CMK (cell line): ENCODE results near the gene OSBP2.
"Not testable (repeated sequence)": the region's sequence is repeated elsewhere in the genome, so short reads cannot be mapped to it uniquely, and the experiment has no call there.

ENCODE experiments used
- DNase-seq: peaks from one replicate; pipeline ENCODE4 v3.0.0-alpha.2; 2010; ENCODE audit warnings: low read depth

The OSBP2 gene

DNA sequence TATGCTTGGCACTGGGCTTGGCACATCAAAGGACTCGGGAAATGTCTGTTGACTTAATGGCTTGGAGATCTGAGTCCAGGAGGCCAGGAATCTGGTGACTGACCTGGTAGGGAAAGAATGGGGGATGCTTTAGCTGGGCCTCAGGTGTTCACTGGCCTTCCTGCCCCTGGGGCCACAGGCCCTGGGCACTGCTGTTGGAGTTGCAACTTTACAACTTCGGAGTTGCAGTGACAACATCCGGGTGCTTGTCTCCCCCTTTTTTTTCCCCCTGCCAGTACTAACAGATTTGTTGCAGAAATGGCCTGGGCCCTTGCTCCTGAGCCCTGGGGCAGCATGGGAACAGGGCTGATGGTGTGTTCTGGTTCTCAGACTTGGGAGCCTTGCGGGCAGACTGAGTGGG is 23.8 kb downstream of the OSBP2 start:
- no peak for DNase-seq

DNA sequence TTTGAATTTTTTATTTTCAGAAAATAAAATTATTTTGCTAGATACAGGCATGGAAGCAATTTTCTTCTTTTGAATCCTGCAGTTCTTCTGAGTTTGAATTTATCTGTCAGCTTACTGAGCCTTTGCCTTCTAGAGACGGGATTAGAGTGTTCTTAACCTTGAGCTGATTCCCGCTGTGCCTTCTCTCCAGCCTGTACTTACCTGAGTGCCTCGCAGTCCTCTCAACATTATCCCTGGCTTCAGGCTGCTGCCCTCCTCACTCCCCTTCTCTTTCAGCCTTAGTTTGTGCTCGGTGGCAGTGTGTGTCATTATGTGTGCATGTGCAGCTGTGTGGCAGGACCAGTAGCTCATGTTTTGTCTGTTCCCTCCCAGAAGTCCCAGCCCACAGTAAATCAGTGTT is 24.3 kb downstream of the OSBP2 start:
- no peak for DNase-seq

DNA sequence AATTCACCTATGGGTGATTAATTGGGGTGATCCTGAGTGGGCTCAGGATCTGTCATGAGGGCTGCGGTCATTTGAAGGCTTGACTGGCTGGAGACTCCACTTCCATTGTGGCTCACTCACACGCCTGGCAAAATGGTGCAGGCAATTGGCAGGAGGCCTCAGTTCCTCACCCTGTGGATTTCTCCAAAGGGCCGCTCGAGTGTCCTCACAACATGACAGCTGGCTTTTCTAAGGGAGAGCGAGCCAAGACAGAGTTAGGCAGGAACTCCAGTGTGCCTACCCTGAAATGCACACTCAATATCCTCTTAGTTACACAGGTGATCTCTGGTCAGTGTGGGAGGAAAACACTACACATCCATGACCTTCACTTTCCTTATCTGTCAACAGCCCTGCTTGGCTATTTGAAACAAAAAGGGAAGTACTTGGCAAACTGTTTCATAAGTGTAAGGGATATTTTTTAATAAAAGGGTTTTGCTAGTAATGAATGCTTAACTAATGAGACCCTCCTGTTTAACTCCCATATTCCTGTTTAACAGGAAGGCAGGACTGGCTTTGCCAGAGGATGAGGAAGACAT is 25.7 kb downstream of the OSBP2 start:
- DNase-seq = no peak

DNA sequence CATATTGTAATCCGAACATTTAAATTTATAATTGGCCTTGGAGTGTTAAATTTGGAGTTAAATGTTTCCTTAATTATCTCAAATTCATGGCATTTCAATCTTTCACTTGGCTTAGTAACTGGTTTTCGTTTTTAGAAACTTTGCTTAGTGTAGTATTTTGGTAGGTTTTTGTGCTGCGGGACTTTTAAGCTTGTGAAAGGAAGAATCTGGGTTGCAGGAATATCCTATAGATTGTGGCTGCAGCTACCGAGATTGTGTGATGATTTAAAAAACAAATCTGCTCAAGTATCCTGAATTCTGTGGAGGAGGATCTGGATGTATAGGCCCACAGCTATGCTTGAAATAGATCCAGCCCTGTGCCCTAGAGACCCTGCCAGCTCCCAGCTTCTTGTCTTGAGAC is 27.1 kb downstream of the OSBP2 start:
- no peak for DNase-seq

DNA sequence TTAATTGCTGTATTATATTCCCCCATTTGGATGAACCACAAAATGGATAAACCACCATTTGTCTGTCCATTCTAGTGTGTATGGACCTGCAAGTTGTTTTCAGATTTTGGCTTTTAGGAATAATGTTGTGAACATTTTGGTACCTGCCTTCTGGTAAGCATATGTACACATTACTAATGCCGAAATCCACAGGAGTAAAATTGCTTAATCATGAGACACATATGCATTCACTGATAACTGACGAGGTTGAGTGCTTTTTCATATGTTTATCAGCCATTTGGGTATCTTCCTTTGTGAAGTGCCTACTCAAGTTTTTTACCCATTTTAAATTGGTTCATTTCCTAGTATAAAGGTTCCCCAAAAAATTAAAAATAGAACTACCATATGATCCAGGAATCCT is 34.2 kb downstream of the OSBP2 start:
- no peak for DNase-seq

DNA sequence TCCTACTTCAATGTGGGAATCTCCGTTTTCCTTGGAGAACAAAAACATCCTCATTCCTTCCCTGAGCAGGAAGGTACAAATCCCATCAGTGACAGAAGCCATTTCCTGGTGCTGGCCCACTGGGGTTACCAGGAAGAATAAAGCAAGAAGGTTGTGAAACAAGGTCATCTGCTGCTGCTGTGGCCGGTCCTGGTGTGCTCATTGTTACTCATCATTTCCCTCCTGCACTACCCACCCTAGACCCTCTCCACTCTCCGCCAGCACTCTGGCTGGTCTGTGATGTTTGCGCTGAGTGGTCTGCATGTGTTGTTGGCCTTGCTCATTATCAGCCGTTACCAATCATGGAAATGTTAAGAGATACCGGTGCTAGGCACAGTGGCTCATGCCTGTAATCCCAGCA is 37.0 kb downstream of the OSBP2 start:
- DNase-seq = no peak

DNA sequence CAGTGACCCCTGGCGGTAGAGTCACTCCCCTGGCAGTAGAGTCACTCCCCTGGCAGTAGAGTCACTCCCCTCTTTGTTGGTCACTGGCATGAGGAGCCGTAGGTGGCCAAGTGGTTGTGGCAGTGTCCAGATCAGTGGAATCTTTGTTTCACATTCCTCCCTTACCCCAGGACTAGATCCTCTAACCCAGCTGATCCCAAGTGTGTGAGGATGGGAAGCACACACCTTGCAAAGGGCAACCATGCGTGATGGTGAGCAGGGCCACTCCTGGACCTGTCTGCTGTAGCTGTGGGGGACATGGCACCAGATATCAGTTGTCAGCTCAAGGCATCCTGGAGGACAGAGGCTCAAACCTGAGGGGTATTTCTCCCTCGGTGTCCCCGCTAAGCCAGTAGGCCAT is 37.8 kb downstream of the OSBP2 start:
- DNase-seq = no peak

DNA sequence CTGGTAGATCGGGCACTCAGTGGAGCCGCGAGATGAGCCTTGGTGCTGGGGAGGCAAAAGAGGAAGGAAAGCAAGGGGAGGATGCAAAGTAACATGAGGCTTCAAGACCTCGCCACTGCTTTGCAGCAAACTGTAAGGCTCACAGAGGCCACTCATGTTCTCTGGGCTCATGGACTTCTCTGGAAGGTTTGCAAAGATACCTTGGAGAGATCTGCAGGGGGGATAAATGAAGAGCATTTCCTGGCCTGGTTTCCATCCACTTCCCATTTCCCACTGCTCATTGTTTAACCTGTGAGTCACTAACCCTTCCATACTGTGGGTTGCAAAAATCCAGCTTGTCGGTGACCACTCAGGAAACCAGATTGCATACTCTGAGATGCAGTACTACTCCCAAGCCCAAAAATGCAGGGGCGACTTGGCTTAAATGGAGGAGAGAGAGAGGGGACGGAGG is 38.5 kb downstream of the OSBP2 start:
- no peak for DNase-seq

DNA sequence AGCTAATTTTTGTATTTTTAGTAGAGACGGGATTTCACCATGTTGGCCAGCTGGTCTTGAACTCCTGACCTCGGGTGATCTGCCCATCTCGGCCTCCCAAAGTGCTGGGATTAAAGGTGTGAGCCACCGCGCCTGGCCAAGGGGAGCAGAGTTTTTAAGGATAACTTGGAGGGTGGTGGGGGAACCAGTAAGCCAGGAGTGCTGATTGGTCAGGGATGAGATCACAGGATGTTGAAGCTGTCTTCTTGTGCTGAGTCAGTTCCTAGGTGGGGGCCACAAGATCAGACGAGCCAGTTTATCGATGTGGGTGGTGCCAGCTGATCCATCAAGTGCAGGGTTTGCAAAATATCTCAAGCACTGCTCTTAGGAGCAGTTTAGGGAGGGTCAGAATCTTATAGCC is 45.3 kb downstream of the OSBP2 start:
- not testable (repeated sequence) for DNase-seq

DNA sequence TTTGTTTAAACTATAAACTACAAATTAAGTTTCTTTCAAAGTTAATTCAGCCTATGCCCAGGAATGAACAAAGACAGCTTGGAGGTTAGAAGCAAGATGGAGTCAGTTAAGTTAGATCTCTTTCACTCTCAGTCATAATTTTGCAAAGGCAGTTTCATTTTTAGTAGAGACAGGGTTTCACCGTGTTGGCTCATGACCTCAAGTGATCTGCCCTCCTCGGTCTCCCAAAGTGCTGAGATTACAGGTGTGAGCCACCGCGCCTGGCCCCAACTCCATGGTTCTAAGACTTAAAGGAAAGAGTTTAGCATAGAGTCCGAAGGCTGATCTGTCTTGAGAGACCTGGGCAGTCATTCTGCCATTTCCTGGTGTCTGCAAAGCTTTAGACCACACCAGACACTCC is 45.8 kb downstream of the OSBP2 start:
- DNase-seq = not testable (repeated sequence)

DNA sequence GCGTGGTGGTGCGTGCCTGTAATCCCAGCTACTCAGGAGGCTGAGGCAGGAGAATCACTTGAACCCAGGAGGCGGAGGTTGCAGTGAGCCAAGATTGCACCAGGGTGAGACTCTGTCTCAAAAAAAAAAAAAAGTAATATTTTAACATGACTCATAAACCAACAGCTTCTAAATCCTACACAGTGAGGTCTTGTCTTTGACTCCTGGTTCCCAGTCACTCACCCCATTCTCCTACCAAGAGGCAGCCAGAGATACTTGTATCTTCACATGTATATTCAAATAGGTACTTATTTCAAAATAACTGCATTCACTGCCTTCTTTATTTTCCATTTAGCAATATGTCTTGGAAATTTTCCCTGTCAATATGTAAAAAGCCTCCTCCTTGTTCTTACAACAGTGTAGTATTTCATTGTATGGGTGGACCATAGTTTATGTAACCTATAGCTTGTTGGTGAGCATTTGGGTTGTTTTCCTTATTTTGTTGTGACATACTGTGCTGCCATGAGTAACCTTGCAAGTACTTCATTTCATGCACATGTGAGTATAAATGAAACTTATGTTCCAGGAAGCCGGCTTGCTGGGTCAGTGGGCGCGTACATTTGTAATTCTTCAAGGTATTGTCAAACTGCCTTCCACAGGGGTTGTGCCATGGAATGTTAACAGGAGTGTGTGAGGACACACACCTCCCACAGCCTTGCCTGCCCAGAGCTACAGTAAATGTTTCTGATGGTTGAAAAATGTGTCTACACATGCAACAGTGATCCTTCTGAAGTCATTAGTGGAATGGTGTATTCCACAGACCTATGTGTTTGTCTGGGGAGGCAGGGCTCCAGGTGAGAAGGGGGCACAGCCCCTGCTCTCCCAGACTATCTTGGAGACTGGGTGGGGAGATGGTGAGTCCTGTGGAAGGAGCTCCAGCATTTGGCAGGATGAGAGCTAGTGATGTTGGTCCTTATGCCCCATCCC is 47.9 kb downstream of the OSBP2 start:
- no peak for DNase-seq

DNA sequence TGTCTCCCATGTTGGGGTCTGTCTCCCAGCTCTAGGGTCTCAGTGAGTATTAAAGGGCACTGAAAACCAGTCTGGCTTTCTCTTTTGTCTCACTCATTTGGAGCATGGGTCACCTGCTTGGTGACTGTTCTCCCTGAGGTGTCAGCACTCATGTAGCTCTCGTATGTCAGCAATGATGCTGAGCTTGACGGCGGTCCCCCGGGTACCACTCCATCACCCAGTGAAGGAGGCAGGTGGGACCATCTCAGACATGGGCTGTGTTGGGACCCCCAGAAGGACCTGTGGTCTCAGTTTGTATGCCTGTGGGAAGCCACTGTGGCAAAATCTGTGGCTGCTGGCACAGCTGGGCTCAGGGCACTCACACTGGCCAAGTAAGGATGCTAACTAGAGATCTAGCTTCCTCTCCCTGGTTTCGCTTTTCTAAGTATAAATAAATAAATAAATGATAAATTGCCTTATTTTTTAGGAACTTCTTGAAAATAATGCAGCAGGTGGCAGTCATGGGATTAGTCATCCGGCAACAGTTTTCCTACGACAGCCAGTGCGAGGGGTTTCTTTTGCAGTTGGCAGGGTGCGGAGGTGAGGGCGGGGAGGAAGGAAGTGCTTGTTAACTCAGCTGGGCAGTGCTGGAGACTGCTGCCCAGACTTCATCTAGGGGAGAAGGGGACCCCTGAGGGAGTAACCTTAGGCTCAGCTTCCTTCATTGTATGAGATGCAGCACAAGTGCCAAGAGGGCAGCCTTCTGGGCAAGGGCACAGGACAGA is 48.8 kb downstream of the OSBP2 start:
- DNase-seq = no peak

DNA sequence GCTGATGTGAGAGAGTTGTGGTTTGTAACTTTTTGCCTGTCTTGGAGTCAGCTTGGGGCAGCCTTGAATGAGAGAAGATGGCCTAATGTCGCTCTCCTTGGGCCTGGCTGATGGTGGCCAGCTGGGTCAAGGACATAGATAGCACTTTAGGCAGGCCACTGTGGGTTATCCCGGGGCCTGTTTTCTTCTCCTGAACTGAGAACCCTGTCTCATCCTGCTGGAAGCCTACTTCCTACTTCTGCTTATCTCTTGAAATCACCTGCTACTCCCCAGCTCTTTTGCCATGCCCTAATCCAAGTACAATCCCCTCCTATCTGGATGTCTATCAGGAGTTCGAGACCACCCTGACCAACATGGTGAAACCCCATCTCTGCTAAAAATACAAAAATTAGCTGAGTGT is 49.5 kb downstream of the OSBP2 start:
- no peak for DNase-seq

DNA sequence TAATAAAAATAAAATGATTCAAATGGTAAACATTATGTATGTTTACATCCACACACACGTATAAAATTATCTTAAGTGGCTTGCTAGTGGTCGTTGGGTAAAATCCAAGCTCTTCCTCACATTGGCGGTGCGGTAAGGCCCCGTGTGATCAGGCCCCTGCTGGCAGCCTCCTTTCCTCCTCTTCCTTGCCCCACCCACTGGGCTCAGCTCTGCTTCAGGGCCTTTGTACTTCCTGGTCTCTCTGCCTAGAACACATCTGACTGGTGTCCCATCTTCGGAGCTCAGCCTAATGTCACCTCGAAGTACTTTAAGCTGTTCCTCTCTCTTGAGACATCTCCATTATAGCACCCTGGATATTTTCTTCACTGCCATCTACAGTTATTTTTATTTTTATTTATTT is 52.8 kb downstream of the OSBP2 start:
- no peak for DNase-seq

DNA sequence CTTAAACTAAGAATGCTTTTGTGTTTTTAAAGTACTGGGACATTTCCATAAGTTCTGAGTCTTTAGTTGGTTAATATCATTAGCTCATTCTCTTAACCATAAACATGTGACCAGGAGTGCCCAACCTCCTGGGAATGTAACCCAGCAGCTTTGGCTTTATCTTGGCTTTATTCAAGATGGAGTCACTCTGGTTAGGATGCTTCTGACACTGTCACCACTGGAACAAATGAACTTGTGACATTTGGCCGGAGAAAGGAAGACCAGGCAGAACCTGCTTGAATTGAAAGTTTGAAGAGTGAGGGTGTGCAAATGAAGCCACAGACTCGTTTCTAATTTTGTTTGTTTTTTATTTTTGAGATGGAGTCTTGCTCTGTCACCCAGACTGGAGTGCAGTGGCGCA is 54.6 kb downstream of the OSBP2 start:
- DNase-seq = no peak

DNA sequence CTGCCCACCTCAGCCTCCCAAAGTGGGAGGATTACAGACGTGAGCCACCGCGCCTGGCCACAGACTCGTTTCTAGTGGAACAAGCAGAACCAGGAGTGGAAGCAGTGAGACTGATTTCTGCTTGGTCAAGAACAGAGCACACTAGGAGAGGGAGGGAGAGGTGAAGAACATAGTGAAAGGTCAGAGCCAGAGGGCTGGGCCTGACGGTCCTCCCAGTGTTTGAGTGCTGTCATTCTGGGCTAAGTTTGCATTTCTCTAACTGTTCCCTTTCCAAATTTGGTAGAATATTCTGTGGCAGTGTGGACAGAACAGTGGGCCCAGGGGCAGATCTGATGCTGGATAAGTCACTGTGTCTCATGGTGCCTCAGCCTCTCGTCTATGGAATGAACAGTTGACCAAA is 55.2 kb downstream of the OSBP2 start:
- no peak for DNase-seq

DNA sequence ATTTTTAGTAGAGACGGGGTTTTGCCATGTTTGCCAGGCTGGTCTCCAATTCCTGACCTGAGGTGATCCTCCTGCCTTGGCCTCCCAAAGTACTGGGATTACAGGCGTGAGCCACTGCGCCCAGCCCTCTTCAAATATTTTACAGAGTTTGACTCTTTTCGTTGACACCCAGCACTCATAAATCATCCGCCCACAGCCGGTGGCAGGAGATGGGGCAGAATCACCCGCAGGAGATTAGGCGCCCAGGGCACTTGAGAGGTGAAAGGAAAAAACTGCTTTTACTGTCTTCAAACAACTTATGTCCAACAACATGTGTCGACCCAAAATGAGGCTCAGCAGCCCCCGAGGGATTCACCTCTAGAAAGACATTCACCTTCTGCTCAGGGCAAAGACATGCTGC is 56.9 kb downstream of the OSBP2 start:
- no peak for DNase-seq

DNA sequence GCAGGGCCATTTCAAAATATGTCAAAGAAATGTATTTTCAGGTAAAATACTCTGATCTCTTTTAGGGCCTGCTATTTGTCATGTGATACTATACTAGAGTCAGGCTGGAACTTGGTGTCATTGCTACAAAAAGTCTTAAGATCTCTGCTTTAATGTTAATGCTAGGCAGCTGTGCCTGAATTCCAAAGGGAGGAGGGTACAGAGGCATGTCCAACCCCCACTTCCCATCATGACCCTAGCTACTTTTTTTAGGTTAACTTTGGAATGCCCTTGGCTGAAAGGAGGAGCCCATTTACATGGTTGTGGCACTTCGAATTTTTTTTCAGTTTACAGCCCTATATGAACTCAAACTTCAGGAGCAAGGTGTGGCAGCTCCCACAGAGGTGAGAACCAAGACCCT is 58.1 kb downstream of the OSBP2 start:
- no peak for DNase-seq

DNA sequence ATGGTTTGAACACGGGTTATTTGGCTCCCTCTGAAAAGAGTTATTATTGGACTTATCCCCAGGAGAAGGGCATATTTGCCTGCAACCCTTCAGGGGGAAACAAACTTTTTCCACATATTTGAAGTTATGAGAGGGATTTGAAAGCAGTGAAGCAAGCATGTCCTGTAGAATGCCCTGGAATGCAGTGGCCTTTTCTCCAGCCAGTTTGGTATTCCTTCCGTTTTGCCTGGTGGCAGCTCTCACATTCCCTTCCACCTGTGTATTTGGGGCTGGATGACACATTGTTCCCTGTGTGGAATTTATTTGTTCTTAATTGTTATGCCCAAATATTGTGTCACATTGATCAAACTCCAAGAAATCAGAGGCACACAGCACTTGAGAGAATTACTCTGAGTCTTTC is 59.0 kb downstream of the OSBP2 start:
- DNase-seq = no peak

DNA sequence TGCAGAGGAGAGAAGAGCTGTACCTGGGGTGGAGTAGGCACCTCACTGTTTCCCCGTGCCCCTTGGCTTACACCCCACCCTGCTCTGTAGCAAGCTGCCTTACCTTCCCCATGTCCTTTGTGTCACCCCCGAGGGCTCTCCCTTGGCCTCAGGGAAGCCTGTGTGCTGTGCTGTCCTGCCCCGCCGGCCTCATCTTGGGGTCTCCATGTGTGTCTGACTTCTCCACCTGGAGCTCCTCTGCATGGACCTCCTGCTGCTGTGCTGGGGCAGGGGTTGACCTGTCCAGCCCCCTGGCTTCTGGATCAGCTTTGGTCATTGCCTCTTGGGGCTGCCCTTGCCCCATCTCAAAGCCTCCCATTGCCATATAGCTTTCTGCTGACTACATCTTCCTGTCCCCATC is 59.8 kb downstream of the OSBP2 start:
- DNase-seq = no peak

DNA sequence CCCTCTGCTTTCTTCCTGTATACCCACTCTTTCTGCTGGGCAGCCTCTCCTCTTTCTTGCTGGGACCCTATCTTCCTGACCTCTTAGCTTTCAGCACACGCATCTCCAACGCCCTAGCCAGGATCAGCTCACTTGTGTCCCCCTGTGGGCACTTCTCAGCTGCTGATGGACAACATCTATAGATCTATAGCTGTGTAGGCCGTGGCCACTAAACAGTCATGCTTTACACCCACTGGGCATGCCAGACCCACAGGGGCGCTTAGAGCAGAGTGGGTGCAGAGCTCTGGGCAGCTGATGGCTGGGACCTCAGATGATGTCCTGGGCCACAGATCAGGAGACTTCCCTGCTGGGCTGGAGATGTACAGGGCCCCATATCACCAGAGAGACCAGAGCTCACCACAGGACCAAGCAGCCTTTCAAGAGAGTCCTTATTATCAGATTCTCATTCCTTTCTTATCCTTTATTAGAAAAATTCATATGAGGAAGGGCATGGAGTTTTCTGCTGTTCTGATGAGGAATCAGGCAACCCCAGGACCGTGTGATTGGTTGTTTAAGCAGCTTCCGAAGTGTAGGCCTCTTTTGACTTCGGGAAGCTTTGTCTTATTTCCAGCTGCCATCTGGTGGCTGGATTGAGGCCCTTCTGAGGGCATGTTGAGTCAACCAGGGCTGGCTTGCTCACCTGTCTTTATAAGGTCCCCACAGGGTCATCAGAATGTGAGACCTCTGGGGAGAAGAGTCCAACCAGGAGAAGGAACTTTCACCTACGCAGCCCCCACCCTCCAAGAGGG is 60.5 kb downstream of the OSBP2 start:
- DNase-seq = no peak

DNA sequence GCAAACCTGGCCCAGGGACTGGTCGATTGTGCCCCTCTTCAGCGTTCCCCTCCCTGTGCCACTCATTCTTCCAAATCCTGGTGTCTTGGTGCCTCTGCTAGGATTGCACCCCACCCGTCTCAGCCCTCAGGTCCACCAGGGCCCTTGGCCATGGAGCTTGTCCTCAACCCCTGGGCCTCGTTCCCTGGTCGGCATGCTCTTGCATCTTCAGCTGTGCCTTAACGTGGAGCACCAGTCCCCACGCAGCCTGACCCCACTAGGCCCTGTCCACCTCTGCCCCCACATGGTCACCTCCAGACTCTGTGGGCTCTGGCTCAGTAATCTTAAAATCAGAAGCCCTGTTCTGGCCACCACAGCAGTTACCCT is 61.1 kb downstream of the OSBP2 start:
- no peak for DNase-seq
